Breast epithelium (tissue), 4 donors: Measurements from ENCODE around the gene KASH5. TPM values are rescaled to one million over a fixed set of nuclear protein-coding genes. Genes with fewer than 3 reads are reported as not detected.

ENCODE experiments used
- DNase-seq, 2 donors: peaks; one replicate each; pipeline ENCODE4 v3.0.0-alpha.2; 2019; ENCODE audit warnings: low spot score in 2 of 2
- H3K27ac ChIP-seq, 2 donors: fragments of 200-600 bp; sonication (generic) in 1 of 2; one replicate each; pipeline ENCODE4 v1.5.1; 2016 to 2019; ENCODE audit warnings: mild to moderate bottlenecking in 1 of 2
- H3K27me3 ChIP-seq, 2 donors: fragments of 200-600 bp; sonication (generic) in 1 of 2; one replicate each; pipeline versions ENCODE4 v1.5.1 to v1.6.0; 2017 to 2019; ENCODE audit warnings: control low read depth in 1 of 2, mild to moderate bottlenecking in 1 of 2
- H3K36me3 ChIP-seq: fragments of 200-600 bp; one replicate; pipeline ENCODE4 v1.5.1; 2019
- H3K4me1 ChIP-seq, 2 donors: fragments of 200-600 bp; sonication (generic); one replicate each; pipeline ENCODE4 v1.5.1; 2016 to 2019; ENCODE audit warnings: control low read depth in 1 of 2
- H3K4me3 ChIP-seq, 3 donors: fragments of 200-600 bp; sonication (generic); 1 replicate in 2 of 3; 2 replicates in 1 of 3; pipeline ENCODE4 v1.5.1; 2016 to 2019; ENCODE audit warnings: mild to moderate bottlenecking in 3 of 3, moderate library complexity in 2 of 3
- H3K9me3 ChIP-seq, 2 donors: fragments of 200-600 bp; sonication (generic) in 1 of 2; one replicate each; pipeline ENCODE4 v1.5.1; 2016 to 2019; ENCODE audit warnings: control low read depth in 1 of 2
- POLR2A ChIP-seq: fragments of 450-650 bp; IDR thresholded peaks from one replicate; pipeline ENCODE4 v1.6.1; 2016; ENCODE audit warnings: antibody characterized with exemption, mild to moderate bottlenecking, moderate library complexity
- POLR2AphosphoS5 ChIP-seq, 3 donors: sonication (generic); formaldehyde crosslinking; IDR thresholded peaks; one replicate each; pipeline ENCODE4 v1.6.1; 2017; ENCODE audit warnings: antibody characterized with exemption in 3 of 3
- intact Hi-C: fragments of 100-400 bp; cut with DNase I; formaldehyde crosslinking; loops from one replicate; pipeline ENCODE4 v1.15.1; 2023; ENCODE audit warnings: low total_unique reads
- total RNA-seq, 3 donors: library from RNA; depleted of rRNA; stranded (reverse); fragments of >200 nt; gene quantifications; one replicate each; pipeline ENCODE4 v1.1.0, GENCODE V29; 2016
- TF ChIP-seq, protein P1 (sequence below), 3 donors: fragments of 450-650 bp; IDR thresholded peaks; one replicate each; pipeline ENCODE4 v1.5.1; 2016 to 2017; ENCODE audit warnings: antibody characterized with exemption in 3 of 3, mild to moderate bottlenecking in 3 of 3, moderate library complexity in 3 of 3

Gene KASH5
- total RNA-seq, 3 donors from 2014 or later: 1.9 TPM; not detected in 2

DNA sequence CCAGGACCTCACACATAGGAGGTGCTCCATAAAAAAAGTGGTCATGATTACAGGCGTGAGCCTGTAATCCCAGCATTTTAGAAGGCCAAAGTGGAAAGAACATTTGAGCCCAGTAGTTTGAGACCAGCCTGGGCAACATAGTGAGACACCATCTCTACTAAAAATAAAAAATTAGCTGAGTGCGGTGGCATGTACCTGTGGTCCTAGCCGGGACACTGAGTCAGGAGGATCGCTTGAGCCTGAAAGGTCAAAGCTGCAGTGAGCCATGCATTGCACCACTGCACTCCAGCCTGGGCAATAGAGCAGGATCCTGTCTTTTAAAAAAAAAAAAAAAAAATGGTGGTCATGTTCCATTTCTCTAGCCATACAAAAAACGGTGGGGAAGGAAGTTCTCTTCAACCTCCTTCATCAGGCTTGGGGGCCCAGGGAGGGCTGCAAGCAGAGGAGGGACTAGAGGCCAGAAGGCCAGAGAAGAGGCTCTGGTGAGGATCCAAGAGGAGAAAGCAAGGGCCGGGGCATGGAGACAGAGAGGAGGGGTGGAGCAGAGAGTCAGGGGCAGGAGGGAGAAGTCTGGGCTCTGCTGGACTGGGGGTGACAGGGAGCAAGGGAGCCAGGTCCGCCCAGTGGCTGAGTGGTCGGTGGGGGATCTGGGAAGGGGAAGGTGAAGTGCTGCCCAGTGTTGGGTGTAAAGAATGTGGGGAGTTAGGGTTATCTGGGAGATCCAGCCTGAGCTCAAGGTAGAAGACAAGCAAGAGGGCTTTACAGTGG, 8.9 kb downstream of the KASH5 start:
- Histone ChIP-seq H3K36me3 (no peaks in the 10 kb centered on the region), H3K4me1 (no peaks in the 10 kb centered on the region), H3K9me3 (no peaks in the 10 kb centered on the region), H3K27me3 (no peaks in the 10 kb centered on the region), H3K27ac (no peak overlapping the region), H3K4me3 (no peak overlapping the region)
- no peak for DNase-seq
- TF ChIP-seq POLR2AphosphoS5 (IDR thresholded peaks at IDR 0.05): no peak
- no peak for TF ChIP-seq POLR2A
- TF ChIP-seq, protein P1, sequence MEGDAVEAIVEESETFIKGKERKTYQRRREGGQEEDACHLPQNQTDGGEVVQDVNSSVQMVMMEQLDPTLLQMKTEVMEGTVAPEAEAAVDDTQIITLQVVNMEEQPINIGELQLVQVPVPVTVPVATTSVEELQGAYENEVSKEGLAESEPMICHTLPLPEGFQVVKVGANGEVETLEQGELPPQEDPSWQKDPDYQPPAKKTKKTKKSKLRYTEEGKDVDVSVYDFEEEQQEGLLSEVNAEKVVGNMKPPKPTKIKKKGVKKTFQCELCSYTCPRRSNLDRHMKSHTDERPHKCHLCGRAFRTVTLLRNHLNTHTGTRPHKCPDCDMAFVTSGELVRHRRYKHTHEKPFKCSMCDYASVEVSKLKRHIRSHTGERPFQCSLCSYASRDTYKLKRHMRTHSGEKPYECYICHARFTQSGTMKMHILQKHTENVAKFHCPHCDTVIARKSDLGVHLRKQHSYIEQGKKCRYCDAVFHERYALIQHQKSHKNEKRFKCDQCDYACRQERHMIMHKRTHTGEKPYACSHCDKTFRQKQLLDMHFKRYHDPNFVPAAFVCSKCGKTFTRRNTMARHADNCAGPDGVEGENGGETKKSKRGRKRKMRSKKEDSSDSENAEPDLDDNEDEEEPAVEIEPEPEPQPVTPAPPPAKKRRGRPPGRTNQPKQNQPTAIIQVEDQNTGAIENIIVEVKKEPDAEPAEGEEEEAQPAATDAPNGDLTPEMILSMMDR (IDR thresholded peaks at IDR 0.05): no peak
- intact Hi-C loops: no loop called here

DNA sequence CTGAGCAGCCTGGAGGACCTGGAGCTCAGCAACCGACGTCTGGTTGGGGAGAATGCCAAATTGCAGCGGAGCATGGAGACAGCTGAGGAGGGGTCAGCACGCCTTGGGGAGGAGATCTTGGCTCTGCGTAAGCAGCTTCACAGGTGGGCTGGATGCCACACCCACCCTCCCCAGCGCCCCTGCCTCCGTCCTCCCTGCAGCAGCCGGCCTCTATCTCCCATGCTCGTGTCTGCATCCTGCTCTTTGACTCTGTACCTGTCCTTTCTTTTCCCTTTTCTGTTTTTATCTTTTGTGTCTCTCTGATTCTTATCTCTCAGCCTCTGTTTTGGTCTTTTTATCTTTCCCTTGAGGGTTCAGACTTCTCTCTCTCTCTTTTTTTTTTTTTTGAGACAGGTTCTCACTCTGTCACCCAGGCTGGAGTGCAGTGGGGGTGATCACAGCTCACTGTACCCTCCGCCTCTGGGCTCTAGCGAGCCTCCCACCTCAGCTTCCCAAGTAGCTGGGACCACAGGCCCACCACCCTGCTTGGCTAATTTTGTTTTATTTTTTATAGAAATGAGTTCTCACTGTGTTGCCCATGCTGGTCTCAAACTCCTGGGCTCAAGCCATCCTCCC, 10.1 kb downstream of the KASH5 start:
- H3K36me3 ChIP-seq: no peaks in the 10 kb centered on the region
- intact Hi-C loops: no loop called here
- no peak overlapping the region for H3K4me3 ChIP-seq
- no peak overlapping the region for H3K27ac ChIP-seq
- DNase-seq: no peak
- TF ChIP-seq, protein P1 (IDR thresholded peaks at IDR 0.05): no peak
- TF ChIP-seq POLR2AphosphoS5 (IDR thresholded peaks at IDR 0.05) (no peak), POLR2A (no peak)
- H3K27me3 ChIP-seq: no peaks in the 10 kb centered on the region
- no peaks in the 10 kb centered on the region for H3K4me1 ChIP-seq
- no peaks in the 10 kb centered on the region for H3K9me3 ChIP-seq

DNA sequence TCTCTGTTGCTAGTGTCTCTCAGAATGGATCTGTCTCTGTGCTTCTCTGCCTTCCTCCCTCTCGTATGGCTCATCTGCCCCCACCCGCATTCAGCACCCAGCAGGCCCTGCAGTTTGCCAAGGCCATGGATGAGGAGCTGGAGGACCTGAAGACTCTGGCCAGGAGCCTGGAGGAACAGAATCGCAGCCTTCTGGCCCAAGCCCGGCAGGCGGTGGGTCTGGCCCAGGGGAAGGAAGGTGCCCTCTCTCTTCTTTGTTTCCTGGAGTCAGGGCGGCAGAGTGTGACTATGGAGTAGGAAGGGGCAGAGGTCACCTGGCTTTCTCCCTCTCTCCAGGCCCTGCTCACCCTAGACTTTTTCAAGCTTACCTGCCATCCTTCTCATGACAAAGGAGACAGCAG, 10.9 kb downstream of the KASH5 start:
- Histone ChIP-seq H3K4me3 (no peak overlapping the region), H3K9me3 (no peaks in the 10 kb centered on the region), H3K27ac (no peak overlapping the region), H3K36me3 (no peaks in the 10 kb centered on the region), H3K27me3 (no peaks in the 10 kb centered on the region), H3K4me1 (no peaks in the 10 kb centered on the region)
- TF ChIP-seq POLR2AphosphoS5 (IDR thresholded peaks at IDR 0.05): no peak
- intact Hi-C loops: no loop called here
- no peak for DNase-seq

DNA sequence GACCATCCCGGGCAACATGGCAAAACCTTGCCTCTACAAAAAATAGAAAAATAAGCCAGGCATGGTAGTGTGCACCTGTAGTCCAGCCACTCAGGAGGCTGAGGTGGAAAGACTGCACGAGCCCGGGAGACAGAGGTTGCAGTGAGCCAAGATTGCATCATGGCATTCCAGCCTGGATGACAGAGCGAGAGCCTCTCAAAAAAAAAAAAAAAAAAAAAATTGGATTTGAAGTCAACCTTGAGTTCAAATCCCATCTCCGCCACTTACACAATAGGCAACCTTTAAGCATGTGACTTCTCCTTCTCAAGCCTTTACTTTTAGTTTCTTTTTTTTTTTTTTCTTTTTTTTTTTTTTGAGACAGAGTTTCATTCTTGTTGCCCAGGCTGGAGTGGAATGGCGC, 12.0 kb downstream of the KASH5 start:
- no peak for DNase-seq
- no peak overlapping the region for H3K27ac ChIP-seq
- TF ChIP-seq, protein P1 (IDR thresholded peaks at IDR 0.05): no peak
- TF ChIP-seq POLR2A (no peak), POLR2AphosphoS5 (IDR thresholded peaks at IDR 0.05) (no peak)
- H3K36me3 ChIP-seq: no peaks in the 10 kb centered on the region
- H3K27me3 ChIP-seq: no peaks in the 10 kb centered on the region
- H3K9me3 ChIP-seq: no peaks in the 10 kb centered on the region
- intact Hi-C loops: no loop called here
- H3K4me3 ChIP-seq: no peak overlapping the region
- no peaks in the 10 kb centered on the region for H3K4me1 ChIP-seq

DNA sequence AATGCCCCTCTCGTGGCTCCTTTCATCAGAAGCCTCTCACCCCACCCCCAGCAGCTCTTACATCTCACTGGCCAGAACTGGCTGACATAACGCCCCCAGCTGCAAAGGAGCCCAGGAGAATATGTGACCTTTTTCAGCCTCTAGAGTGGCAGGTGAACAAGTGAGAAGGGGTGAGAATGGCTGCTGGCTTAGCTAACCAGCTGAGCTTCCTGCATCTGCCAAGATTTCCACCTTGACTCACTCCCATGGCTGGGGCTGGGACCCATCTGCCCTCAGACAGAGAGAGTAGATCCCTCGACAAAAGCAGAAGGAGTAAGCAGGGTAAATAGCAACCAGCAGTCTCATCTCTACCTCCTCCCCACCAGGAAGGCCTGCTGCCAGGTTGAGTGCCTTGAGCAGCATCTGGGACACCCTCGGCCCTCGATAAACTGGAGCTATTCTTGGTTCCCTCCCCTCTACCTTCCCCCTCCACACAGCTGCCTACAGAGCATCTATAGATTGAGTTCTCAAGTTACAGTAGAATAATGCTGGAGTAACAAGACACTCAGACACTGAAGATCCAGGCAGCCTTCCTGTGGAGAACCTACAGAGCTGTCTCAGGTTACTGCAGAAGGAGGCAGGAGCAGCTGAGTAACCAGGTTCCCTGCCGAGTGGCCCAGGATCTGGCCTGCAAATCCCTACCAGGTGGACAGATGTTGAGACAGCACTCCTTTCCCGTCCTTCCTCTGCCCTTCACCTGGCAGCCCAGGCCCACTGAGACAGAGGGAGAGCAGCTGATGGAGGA, 15.5 kb downstream of the KASH5 start:
- Histone ChIP-seq H3K36me3 (no peaks in the 10 kb centered on the region), H3K27ac (no peak overlapping the region), H3K4me1 (no peaks in the 10 kb centered on the region), H3K4me3 (no peak overlapping the region), H3K9me3 (no peaks in the 10 kb centered on the region), H3K27me3 (no peaks in the 10 kb centered on the region)
- intact Hi-C loops: no loop called here
- DNase-seq: no peak
- TF ChIP-seq, protein P1 (IDR thresholded peaks at IDR 0.05): no peak
- TF ChIP-seq POLR2A: no peak
- no peak for TF ChIP-seq POLR2AphosphoS5 (IDR thresholded peaks at IDR 0.05)
